ENCODE data around the gene REEP1.

Gene REEP1

DNA sequence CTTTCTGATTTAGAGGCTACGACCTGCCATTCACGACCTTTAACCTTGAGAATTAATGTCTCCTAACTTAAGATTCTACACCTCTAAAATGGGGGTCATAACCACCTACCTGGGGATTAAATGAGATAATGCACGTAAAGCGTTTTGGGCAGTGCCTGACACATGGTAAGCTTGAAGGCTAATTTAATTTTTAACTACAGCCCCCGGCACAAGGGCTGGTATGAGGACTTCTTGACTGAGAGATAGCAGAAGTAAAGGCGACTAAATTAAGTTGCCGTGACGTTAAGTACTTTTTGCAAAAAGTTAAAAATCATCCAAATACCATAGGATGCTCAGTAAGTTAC lies 137.6 kb downstream of the REEP1 start (continued):
- TF ChIP-seq, protein P1, sequence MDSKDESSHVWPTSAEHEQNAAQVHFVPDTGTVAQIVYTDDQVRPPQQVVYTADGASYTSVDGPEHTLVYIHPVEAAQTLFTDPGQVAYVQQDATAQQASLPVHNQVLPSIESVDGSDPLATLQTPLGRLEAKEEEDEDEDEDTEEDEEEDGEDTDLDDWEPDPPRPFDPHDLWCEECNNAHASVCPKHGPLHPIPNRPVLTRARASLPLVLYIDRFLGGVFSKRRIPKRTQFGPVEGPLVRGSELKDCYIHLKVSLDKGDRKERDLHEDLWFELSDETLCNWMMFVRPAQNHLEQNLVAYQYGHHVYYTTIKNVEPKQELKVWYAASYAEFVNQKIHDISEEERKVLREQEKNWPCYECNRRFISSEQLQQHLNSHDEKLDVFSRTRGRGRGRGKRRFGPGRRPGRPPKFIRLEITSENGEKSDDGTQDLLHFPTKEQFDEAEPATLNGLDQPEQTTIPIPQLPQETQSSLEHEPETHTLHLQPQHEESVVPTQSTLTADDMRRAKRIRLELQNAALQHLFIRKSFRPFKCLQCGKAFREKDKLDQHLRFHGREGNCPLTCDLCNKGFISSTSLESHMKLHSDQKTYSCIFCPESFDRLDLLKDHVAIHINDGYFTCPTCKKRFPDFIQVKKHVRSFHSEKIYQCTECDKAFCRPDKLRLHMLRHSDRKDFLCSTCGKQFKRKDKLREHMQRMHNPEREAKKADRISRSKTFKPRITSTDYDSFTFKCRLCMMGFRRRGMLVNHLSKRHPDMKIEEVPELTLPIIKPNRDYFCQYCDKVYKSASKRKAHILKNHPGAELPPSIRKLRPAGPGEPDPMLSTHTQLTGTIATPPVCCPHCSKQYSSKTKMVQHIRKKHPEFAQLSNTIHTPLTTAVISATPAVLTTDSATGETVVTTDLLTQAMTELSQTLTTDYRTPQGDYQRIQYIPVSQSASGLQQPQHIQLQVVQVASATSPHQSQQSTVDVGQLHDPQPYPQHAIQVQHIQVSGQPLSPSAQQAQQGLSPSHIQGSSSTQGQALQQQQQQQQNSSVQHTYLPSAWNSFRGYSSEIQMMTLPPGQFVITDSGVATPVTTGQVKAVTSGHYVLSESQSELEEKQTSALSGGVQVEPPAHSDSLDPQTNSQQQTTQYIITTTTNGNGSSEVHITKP (tag by site-specific recombination; IDR thresholded peaks at IDR 0.05): 0 out of 2 replicates have a peak, but pooled peaks have one; percentile 49
- TF ChIP-seq YY1 (tag by site-specific recombination; IDR thresholded peaks at IDR 0.05): no peak

- peak; percentile 44; the same call in 1 of the 2 replicates for TF ChIP-seq ZNF518A (tag by site-specific recombination; conservative IDR thresholded peaks at IDR 0.05; ENCODE audit: low read depth)
- no peak for TF ChIP-seq ZNF10 (tag by site-specific recombination; IDR thresholded peaks at IDR 0.05)
- TF ChIP-seq ZNF664 (tag by site-specific recombination; IDR thresholded peaks at IDR 0.05): no peak
- TF ChIP-seq ZNF513 (tag by site-specific recombination; IDR thresholded peaks at IDR 0.05): 0 out of 2 replicates have a peak, but pooled peaks have one; percentile 5
- no peak for TF ChIP-seq ZNF174 (tag by site-specific recombination; IDR thresholded peaks at IDR 0.05)
- TF ChIP-seq GLIS2 (tag by site-specific recombination; IDR thresholded peaks at IDR 0.05): no peak
- TF ChIP-seq ZNF121 (tag by site-specific recombination; IDR thresholded peaks at IDR 0.05): 0 out of 2 replicates have a peak, but pooled peaks have one; percentile 8
- TF ChIP-seq, protein P2, sequence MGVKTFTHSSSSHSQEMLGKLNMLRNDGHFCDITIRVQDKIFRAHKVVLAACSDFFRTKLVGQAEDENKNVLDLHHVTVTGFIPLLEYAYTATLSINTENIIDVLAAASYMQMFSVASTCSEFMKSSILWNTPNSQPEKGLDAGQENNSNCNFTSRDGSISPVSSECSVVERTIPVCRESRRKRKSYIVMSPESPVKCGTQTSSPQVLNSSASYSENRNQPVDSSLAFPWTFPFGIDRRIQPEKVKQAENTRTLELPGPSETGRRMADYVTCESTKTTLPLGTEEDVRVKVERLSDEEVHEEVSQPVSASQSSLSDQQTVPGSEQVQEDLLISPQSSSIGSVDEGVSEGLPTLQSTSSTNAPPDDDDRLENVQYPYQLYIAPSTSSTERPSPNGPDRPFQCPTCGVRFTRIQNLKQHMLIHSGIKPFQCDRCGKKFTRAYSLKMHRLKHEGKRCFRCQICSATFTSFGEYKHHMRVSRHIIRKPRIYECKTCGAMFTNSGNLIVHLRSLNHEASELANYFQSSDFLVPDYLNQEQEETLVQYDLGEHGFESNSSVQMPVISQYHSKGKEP (tag by site-specific recombination; IDR thresholded peaks at IDR 0.05): no peak
- no peak for TF ChIP-seq ZNF311 (tag by site-specific recombination; IDR thresholded peaks at IDR 0.05; ENCODE audit: borderline replicate concordance)
- Histone ChIP-seq H3K4me1 (ENCODE audit: control insufficient read depth, insufficient read depth, low read length) (peaks cover 8% of the 10 kb centered on the region; the same call in 1 of the 2 replicates), H3K4me3 (ENCODE audit: low read depth, low read length) (peak overlapping the region; percentile 99), H3K36me3 (ENCODE audit: control insufficient read depth in 2 of 2, insufficient read depth in 1 of 2, low read length in 2 of 2) (peaks cover 3 to 6% of the 10 kb centered on the region in 2 experiments; a peak in 2 of 3 replicates), H3K27ac (ENCODE audit: extremely low read depth, low read depth, low read length) (peak overlapping the region; percentile 97), H3K9me3 (ENCODE audit: control insufficient read depth, insufficient read depth, low read depth, low read length) (no peaks in the 10 kb centered on the region)
- POLR2A ChIA-PET: interaction anchor here (0.7 to 2.8 kb wide), 8 partner anchors 8 to 427 kb away, joined by 3 to 18 read pairs (median 4); partner anchors contain the start of genes KDM3A, POLR1A and PTCD3
- CTCF ChIA-PET: no interaction called here
These were observed 141.5 kb downstream of the REEP1 start for GRCh38 chr2:86195808-86196387.

Measured in HEK293 (cell line).